22Rv1 (cell line): Measurements from ENCODE around the gene PCK2.

Source experiments
- ZFX ChIP-seq: fragments of 450-650 bp; IDR thresholded peaks from 2 replicates; pipeline ENCODE4 v1.6.1; 2017; ENCODE audit warnings: antibody characterized with exemption, borderline replicate concordance
- TF ChIP-seq, protein P1 (sequence below): fragments of 450-650 bp; IDR thresholded peaks from 2 replicates; pipeline ENCODE4 v1.5.1; 2017; ENCODE audit warnings: mild to moderate bottlenecking

DNA sequence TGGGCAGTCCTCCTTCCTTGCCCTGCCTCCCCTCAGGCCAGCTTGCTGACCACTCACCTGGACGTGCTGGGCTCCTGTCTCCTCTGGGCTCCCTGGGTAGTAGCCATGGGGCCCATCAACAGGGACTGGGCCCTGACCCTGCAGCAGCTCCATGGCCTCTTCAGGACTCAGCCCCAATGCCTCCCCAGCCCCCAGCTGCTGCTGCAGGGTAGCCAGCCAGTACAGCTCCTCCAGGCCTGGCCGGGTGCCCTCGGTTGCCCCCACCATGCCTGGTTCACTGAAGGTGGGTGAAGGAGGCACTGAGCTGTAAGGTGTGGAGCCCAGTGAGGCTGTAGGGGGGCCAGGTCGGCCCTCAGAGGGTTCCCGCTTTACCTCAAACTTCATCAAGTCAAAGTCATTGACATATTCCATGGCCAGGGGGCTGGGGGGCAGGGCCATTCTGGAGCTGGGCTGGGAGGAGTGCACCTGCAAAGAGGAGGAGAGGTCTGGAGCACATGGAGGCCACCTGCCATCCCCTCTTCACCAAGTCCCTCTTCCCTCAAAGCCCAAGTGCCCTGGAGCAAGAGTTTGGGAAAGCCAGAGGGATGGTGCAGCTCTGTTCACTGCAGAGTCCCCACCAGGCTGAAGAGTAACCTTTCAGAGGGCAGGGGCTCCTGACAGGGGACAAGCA is 11.6 kb upstream of the PCK2 start:
- TF ChIP-seq, protein P1, sequence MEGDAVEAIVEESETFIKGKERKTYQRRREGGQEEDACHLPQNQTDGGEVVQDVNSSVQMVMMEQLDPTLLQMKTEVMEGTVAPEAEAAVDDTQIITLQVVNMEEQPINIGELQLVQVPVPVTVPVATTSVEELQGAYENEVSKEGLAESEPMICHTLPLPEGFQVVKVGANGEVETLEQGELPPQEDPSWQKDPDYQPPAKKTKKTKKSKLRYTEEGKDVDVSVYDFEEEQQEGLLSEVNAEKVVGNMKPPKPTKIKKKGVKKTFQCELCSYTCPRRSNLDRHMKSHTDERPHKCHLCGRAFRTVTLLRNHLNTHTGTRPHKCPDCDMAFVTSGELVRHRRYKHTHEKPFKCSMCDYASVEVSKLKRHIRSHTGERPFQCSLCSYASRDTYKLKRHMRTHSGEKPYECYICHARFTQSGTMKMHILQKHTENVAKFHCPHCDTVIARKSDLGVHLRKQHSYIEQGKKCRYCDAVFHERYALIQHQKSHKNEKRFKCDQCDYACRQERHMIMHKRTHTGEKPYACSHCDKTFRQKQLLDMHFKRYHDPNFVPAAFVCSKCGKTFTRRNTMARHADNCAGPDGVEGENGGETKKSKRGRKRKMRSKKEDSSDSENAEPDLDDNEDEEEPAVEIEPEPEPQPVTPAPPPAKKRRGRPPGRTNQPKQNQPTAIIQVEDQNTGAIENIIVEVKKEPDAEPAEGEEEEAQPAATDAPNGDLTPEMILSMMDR, result no peak
- no peak for TF ChIP-seq ZFX
